GM04503 (cell line): ENCODE measurements around the gene ADGRB3.

ENCODE experiments used
- DNase-seq: peaks from one replicate; pipeline ENCODE4 v3.0.0-alpha.2; 2012; ENCODE audit warnings: low read depth

ADGRB3 gene

GRCh38 chr6:69135927-69136326, 500.8 kb downstream of the ADGRB3 start:
- DNase-seq = no peak

GRCh38 chr6:69138148-69138547, 503.1 kb downstream of the ADGRB3 start:
- no peak for DNase-seq

GRCh38 chr6:69138893-69139494, 503.9 kb downstream of the ADGRB3 start:
- DNase-seq = no peak

GRCh38 chr6:69145062-69145461, 510.0 kb downstream of the ADGRB3 start:
- no peak for DNase-seq

- DNase-seq = no peak
Observed at GRCh38 chr6:69146385-69146784, 511.3 kb downstream of the ADGRB3 start.

- no peak for DNase-seq
Observed at GRCh38 chr6:69155467-69155866, 520.4 kb downstream of the ADGRB3 start.

- no peak for DNase-seq
Observed at GRCh38 chr6:69162811-69163210, 527.7 kb downstream of the ADGRB3 start.

- DNase-seq = no peak
Observed at GRCh38 chr6:69164564-69165229, 529.6 kb downstream of the ADGRB3 start.

- no peak for DNase-seq
Observed at GRCh38 chr6:69179681-69180080, 544.6 kb downstream of the ADGRB3 start.

- no peak for DNase-seq
Observed at GRCh38 chr6:69180361-69181067, 545.4 kb downstream of the ADGRB3 start.

- DNase-seq = no peak
Observed at GRCh38 chr6:69181964-69182363, 546.9 kb downstream of the ADGRB3 start.

GRCh38 chr6:69185276-69185675, 550.2 kb downstream of the ADGRB3 start:
- no peak for DNase-seq

- no peak for DNase-seq
Observed at GRCh38 chr6:69202768-69203167, 567.7 kb downstream of the ADGRB3 start.

- DNase-seq = no peak
Observed at GRCh38 chr6:69216127-69216526, 581.0 kb downstream of the ADGRB3 start.

GRCh38 chr6:69217343-69217742, 582.3 kb downstream of the ADGRB3 start:
- DNase-seq = no peak

GRCh38 chr6:69220375-69220774, 585.3 kb downstream of the ADGRB3 start:
- DNase-seq = no peak

GRCh38 chr6:69232008-69232407, 596.9 kb downstream of the ADGRB3 start:
- DNase-seq = no peak

- DNase-seq = no peak
Observed at GRCh38 chr6:69232496-69232895, 597.4 kb downstream of the ADGRB3 start.

- no peak for DNase-seq
Observed at GRCh38 chr6:69232911-69233448, 597.9 kb downstream of the ADGRB3 start.

GRCh38 chr6:69238067-69238466, 603.0 kb downstream of the ADGRB3 start:
- no peak for DNase-seq

GRCh38 chr6:69246983-69247382, 611.9 kb downstream of the ADGRB3 start:
- DNase-seq = no peak

- DNase-seq = no peak
Observed at GRCh38 chr6:69261010-69261409, 625.9 kb downstream of the ADGRB3 start.

- no peak for DNase-seq
Observed at GRCh38 chr6:69263297-69263696, 628.2 kb downstream of the ADGRB3 start.
